GM23338 (cell line): ENCODE results near the gene APOBEC2. TPM values are rescaled to one million over a fixed set of nuclear protein-coding genes. Genes with fewer than 3 reads are reported as not detected.

Source experiments
- ATAC-seq: fragments of 200-7000 bp; cut with Tn5 transposase; 3 replicates; pipeline ENCODE4 v1.9.1; 2020
- DNase-seq: peaks from one replicate; pipeline ENCODE4 v3.0.0-alpha.2; 2015; ENCODE audit warnings: low spot score
- H2AFZ ChIP-seq: fragments of 200-600 bp; sonication (generic); 2 replicates; pipeline ENCODE4 v1.8.0; 2016; ENCODE audit warnings: antibody characterized with exemption, mild to moderate bottlenecking, moderate library complexity
- H3F3A ChIP-seq: fragments of 200-600 bp; sonication (generic); replicated peaks from 2 replicates; pipeline ENCODE4 v1.8.0; 2017; ENCODE audit warnings: antibody characterized with exemption, mixed run types, low read depth
- H3K27ac ChIP-seq: fragments of 200-600 bp; sonication (generic); 2 replicates; pipeline ENCODE4 v1.6.1; 2016; ENCODE audit warnings: low read depth
- H3K27me3 ChIP-seq: fragments of 200-600 bp; sonication (generic); 2 replicates; pipeline ENCODE4 v1.8.0; 2016; ENCODE audit warnings: mild to moderate bottlenecking, mixed run types, moderate library complexity; ENCODE audit not compliant: insufficient read depth
- H3K36me3 ChIP-seq: fragments of 200-600 bp; sonication (generic); 2 replicates; pipeline ENCODE4 v1.8.0; 2016; ENCODE audit warnings: mild to moderate bottlenecking; ENCODE audit not compliant: insufficient read depth
- H3K4me1 ChIP-seq: fragments of 200-600 bp; sonication (generic); 2 replicates; pipeline ENCODE4 v1.8.0; 2016; ENCODE audit warnings: mild to moderate bottlenecking, moderate library complexity; ENCODE audit not compliant: insufficient read depth
- H3K4me2 ChIP-seq: fragments of 200-600 bp; sonication (generic); 2 replicates; pipeline ENCODE4 v1.7.1; 2017; ENCODE audit warnings: mixed run types
- H3K4me3 ChIP-seq: fragments of 200-600 bp; sonication (generic); 2 replicates; pipeline ENCODE4 v1.6.1; 2016; ENCODE audit warnings: mixed run types
- H3K79me2 ChIP-seq: fragments of 200-600 bp; sonication (generic); replicated peaks from 2 replicates; pipeline ENCODE4 v1.8.0; 2017; ENCODE audit warnings: mild to moderate bottlenecking; ENCODE audit not compliant: insufficient read depth
- H3K9me2 ChIP-seq: fragments of 200-600 bp; sonication (generic); 2 replicates; pipeline ENCODE4 v1.8.0; 2017; ENCODE audit not compliant: insufficient read depth
- H4K20me1 ChIP-seq: fragments of 200-600 bp; sonication (generic); replicated peaks from 2 replicates; pipeline ENCODE4 v1.8.0; 2017; ENCODE audit warnings: mild to moderate bottlenecking; ENCODE audit not compliant: insufficient read depth
- H3K27ac Mint-ChIP-seq: 2 replicates; pipeline ENCODE4 v1.8.0; 2020; ENCODE audit warnings: inconsistent platforms, mild to moderate bottlenecking, moderate library complexity, mixed read lengths
- H3K27me3 Mint-ChIP-seq: 3 replicates; pipeline ENCODE4 v1.8.0; 2022; ENCODE audit warnings: low read depth, mild to moderate bottlenecking, moderate library complexity, mixed read lengths, inconsistent platforms; ENCODE audit not compliant: insufficient read depth, poor library complexity
- H3K36me3 Mint-ChIP-seq: 3 replicates; pipeline ENCODE4 v1.8.0; 2021; ENCODE audit warnings: low read depth, mild to moderate bottlenecking, inconsistent platforms, moderate library complexity, mixed read lengths
- H3K4me1 Mint-ChIP-seq: 3 replicates; pipeline ENCODE4 v1.8.0; 2020; ENCODE audit warnings: mild to moderate bottlenecking, inconsistent platforms, mixed read lengths
- H3K4me3 Mint-ChIP-seq: 3 replicates; pipeline ENCODE4 v1.8.0; 2021; ENCODE audit warnings: moderate library complexity, mild to moderate bottlenecking, inconsistent platforms, mixed read lengths
- H3K9me3 Mint-ChIP-seq: 3 replicates; pipeline ENCODE4 v1.8.0; 2020; ENCODE audit warnings: moderate library complexity, mild to moderate bottlenecking, inconsistent platforms, mixed read lengths
- EZH2phosphoT487 ChIP-seq: fragments of 200-600 bp; sonication (generic); IDR thresholded peaks from one replicate; pipeline ENCODE4 v1.8.1; 2018; ENCODE audit warnings: antibody characterized with exemption; ENCODE audit not compliant: unreplicated experiment
- NANOG ChIP-seq: IDR thresholded peaks from 2 replicates; pipeline ENCODE4 v1.6.1; 2016; ENCODE audit warnings: antibody characterized with exemption, borderline replicate concordance
- POLR2AphosphoS5 ChIP-seq: IDR thresholded peaks from 2 replicates; pipeline ENCODE4 v1.6.1; 2016; ENCODE audit warnings: antibody characterized with exemption, low read depth
- ZNF331 ChIP-seq: fragments of 250-450 bp; sonication (Bioruptor Pico); IDR thresholded peaks from 2 replicates; pipeline ENCODE4 v1.5.0; 2020; ENCODE audit warnings: low read depth, mild to moderate bottlenecking, moderate library complexity
- polyA plus RNA-seq: library from polyadenylated mRNA; unstranded; fragments of >200 nt; fragmentation: Nextera tagmentation; extraction: Ambion mirVana; gene quantifications from 2 replicates; pipeline ENCODE4 v1.2.1, GENCODE V29; 2016
- total RNA-seq: library from RNA; depleted of rRNA; stranded (reverse); fragments of >200 nt; shearing (Covaris generic); gene quantifications from 2 replicates; pipeline ENCODE4 v1.2.3, GENCODE V29; 2014
- TF ChIP-seq, protein P1 (sequence below), 2 experiments: fragments of 200-600 bp in 1 of 2; sonication (generic) in 1 of 2; conservative IDR thresholded peaks; 2 replicates each; pipeline versions ENCODE4 v1.5.1 to v1.6.1; 2016 to 2017; ENCODE audit warnings: antibody characterized with exemption in 2 of 2, low read depth in 2 of 2, mild to moderate bottlenecking in 2 of 2, moderate library complexity in 1 of 2
- TF ChIP-seq, protein P2 (sequence below): IDR thresholded peaks from one replicate; pipeline ENCODE4 v1.6.1; 2018; ENCODE audit warnings: antibody characterized with exemption; ENCODE audit not compliant: unreplicated experiment

APOBEC2 gene
- total and polyA plus RNA-seq, 2 experiments from 2014 or later = 2.4 TPM; not detected in 1

DNA sequence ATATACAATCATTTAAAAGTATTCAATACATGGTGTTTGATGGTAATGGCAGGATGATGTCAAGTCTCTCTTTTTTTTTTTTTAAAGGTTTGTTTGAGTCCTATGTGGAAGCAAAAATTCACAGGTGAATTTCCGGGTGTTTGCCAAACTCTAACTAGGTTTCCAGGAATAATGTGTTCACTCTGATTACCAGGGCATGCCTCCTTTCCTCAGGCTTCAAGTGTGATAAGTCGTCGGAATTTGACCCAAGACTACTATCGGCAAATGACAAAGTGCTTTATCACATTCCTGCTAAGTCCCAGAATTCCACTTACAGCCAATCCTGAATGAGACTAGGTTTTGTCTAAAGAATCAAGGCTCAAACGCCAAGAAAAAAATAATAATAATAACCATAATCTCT lies 11.8 kb downstream of the APOBEC2 start:
- Histone ChIP-seq H3K27ac (no peak overlapping the region), H3K79me2 (no peaks in the 10 kb centered on the region), H4K20me1 (no peaks in the 10 kb centered on the region), H3K4me3 (no peak overlapping the region), H3K9me2 (no peaks in the 10 kb centered on the region; the same call in 1 of the 2 replicates), H2AFZ (no peak overlapping the region), H3K27me3 (no peaks in the 10 kb centered on the region), H3K4me1 (no peaks in the 10 kb centered on the region), H3F3A (no peaks in the 10 kb centered on the region), H3K36me3 (peaks cover 16% of the 10 kb centered on the region; the same call in 1 of the 2 replicates), H3K4me2 (no peak overlapping the region)
- H3K36me3 Mint-ChIP-seq = peaks cover 44% of the 10 kb centered on the region
- no peak overlapping the region for H3K27ac Mint-ChIP-seq
- H3K27me3 Mint-ChIP-seq = no peaks in the 10 kb centered on the region
- no peak for DNase-seq
- no peak for ATAC-seq
- H3K4me1 Mint-ChIP-seq = no peaks in the 10 kb centered on the region; the same call in 2 of the 3 replicates
- H3K9me3 Mint-ChIP-seq = no peaks in the 10 kb centered on the region
- no peak overlapping the region for H3K4me3 Mint-ChIP-seq
- TF ChIP-seq EZH2phosphoT487 (no peak), NANOG (no peak), POLR2AphosphoS5 (no peak)
- TF ChIP-seq, protein P1, sequence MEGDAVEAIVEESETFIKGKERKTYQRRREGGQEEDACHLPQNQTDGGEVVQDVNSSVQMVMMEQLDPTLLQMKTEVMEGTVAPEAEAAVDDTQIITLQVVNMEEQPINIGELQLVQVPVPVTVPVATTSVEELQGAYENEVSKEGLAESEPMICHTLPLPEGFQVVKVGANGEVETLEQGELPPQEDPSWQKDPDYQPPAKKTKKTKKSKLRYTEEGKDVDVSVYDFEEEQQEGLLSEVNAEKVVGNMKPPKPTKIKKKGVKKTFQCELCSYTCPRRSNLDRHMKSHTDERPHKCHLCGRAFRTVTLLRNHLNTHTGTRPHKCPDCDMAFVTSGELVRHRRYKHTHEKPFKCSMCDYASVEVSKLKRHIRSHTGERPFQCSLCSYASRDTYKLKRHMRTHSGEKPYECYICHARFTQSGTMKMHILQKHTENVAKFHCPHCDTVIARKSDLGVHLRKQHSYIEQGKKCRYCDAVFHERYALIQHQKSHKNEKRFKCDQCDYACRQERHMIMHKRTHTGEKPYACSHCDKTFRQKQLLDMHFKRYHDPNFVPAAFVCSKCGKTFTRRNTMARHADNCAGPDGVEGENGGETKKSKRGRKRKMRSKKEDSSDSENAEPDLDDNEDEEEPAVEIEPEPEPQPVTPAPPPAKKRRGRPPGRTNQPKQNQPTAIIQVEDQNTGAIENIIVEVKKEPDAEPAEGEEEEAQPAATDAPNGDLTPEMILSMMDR (conservative IDR thresholded peaks at IDR 0.05; ENCODE audit: low read depth in 2 of 2) = no peak

DNA sequence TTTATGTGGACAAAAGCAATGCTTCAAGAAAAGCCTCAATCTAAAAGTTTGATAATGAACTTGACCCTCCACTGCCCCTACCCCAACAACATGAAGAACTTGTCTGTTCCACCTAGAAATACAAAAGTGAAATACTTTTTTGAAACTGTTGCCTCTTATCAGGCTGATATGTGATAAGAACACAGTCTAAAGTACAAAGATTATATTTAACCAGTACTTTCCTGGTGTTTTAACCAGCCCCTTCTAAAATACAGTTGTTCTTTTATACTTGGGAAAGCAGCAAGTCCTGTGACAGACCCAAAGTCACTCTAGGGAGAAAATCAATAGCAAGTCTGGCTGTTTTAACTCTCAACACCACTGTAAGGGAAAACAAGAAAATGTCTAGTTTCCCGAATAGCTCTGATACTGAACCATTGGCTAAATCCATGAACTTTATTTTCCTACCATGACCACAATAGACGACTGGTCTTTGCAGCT lies 12.6 kb downstream of the APOBEC2 start:
- Histone ChIP-seq H3K9me2 (no peaks in the 10 kb centered on the region; the same call in 1 of the 2 replicates), H3K4me2 (no peak overlapping the region), H3K36me3 (peaks cover 16% of the 10 kb centered on the region; the same call in 1 of the 2 replicates), H3K4me3 (no peak overlapping the region), H3K4me1 (peaks cover 4% of the 10 kb centered on the region; the same call in 1 of the 2 replicates), H3K79me2 (peaks cover 6% of the 10 kb centered on the region), H3K27ac (no peak overlapping the region), H3F3A (no peaks in the 10 kb centered on the region), H4K20me1 (no peaks in the 10 kb centered on the region), H2AFZ (no peak overlapping the region), H3K27me3 (no peaks in the 10 kb centered on the region)
- no peak for TF ChIP-seq ZNF331 (CRISPR knock-in tag)
- TF ChIP-seq, protein P2, sequence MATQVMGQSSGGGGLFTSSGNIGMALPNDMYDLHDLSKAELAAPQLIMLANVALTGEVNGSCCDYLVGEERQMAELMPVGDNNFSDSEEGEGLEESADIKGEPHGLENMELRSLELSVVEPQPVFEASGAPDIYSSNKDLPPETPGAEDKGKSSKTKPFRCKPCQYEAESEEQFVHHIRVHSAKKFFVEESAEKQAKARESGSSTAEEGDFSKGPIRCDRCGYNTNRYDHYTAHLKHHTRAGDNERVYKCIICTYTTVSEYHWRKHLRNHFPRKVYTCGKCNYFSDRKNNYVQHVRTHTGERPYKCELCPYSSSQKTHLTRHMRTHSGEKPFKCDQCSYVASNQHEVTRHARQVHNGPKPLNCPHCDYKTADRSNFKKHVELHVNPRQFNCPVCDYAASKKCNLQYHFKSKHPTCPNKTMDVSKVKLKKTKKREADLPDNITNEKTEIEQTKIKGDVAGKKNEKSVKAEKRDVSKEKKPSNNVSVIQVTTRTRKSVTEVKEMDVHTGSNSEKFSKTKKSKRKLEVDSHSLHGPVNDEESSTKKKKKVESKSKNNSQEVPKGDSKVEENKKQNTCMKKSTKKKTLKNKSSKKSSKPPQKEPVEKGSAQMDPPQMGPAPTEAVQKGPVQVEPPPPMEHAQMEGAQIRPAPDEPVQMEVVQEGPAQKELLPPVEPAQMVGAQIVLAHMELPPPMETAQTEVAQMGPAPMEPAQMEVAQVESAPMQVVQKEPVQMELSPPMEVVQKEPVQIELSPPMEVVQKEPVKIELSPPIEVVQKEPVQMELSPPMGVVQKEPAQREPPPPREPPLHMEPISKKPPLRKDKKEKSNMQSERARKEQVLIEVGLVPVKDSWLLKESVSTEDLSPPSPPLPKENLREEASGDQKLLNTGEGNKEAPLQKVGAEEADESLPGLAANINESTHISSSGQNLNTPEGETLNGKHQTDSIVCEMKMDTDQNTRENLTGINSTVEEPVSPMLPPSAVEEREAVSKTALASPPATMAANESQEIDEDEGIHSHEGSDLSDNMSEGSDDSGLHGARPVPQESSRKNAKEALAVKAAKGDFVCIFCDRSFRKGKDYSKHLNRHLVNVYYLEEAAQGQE = no peak
- DNase-seq = no peak
- Mint-ChIP-seq H3K27me3 (no peaks in the 10 kb centered on the region), H3K27ac (no peak overlapping the region), H3K36me3 (peaks cover 45% of the 10 kb centered on the region), H3K9me3 (no peaks in the 10 kb centered on the region), H3K4me3 (no peak overlapping the region), H3K4me1 (peaks cover 2% of the 10 kb centered on the region; the same call in 2 of the 3 replicates)
- ATAC-seq = no peak
